ENCODE measurements around the gene TDRKH. TPM values are rescaled to one million over a fixed set of nuclear protein-coding genes. Genes with fewer than 3 reads are reported as not detected.

The TDRKH gene
- total and polyA plus RNA-seq, 2 experiments from 2014 or later = 7.8 to 12.9 TPM

- H3K27me3 ChIP-seq = no peaks in the 10 kb centered on the region
- H3K36me3 ChIP-seq = no peaks in the 10 kb centered on the region
- H3K27ac ChIP-seq = no peak overlapping the region
- no peak for TF ChIP-seq CTCF (IDR thresholded peaks at IDR 0.05; ENCODE audit: low read depth, low read length)
- H3K4me3 ChIP-seq = no peak overlapping the region
- no peaks in the 10 kb centered on the region for H3K4me1 ChIP-seq (ENCODE audit: low read depth)
- no peaks in the 10 kb centered on the region for H3K9me3 ChIP-seq (ENCODE audit: low read depth)
- DNase-seq (ENCODE audit: low read depth in 1 of 2, low spot score in 1 of 2) = peak; percentile 71 to 84
These were observed 38.6 kb upstream of the TDRKH start for GRCh38 chr1:151828921-151829320.

DNA sequence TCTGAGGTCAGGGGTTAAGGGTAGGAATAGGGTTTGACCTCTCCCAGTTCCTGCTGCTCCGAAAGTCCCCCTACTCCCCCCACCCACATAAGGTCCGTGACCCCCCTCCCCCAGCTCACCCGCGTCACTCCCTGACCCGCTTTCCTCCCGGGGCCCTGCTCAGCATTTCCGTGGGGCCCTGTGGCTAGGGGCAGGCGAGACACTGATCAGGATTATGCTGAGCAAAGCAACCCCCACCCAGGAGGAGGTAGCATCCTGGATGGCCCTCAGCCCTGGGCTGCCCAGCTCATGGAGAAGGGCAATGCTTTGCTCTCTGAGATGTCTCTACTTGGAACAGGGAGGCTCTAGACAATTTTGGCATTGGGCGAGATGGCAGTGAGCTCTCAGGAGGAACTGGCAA, 37.6 kb upstream of the TDRKH start:
- no peak for DNase-seq (ENCODE audit: low read depth in 1 of 2, low spot score in 1 of 2)
- Histone ChIP-seq H3K4me3 (no peak overlapping the region), H3K4me1 (ENCODE audit: low read depth) (no peaks in the 10 kb centered on the region), H3K9me3 (ENCODE audit: low read depth) (no peaks in the 10 kb centered on the region), H3K27ac (no peak overlapping the region), H3K36me3 (no peaks in the 10 kb centered on the region), H3K27me3 (no peaks in the 10 kb centered on the region)
- TF ChIP-seq CTCF (IDR thresholded peaks at IDR 0.05; ENCODE audit: low read depth, low read length) = no peak

GRCh38 chr1:151825751-151826660, 35.7 kb upstream of the TDRKH start:
- Histone ChIP-seq H3K9me3 (ENCODE audit: low read depth) (no peaks in the 10 kb centered on the region), H3K4me3 (no peak overlapping the region), H3K4me1 (ENCODE audit: low read depth) (no peaks in the 10 kb centered on the region), H3K27me3 (no peaks in the 10 kb centered on the region), H3K36me3 (no peaks in the 10 kb centered on the region), H3K27ac (no peak overlapping the region)
- DNase-seq (ENCODE audit: low read depth in 1 of 2, low spot score in 1 of 2) = no peak
- no peak for TF ChIP-seq CTCF (IDR thresholded peaks at IDR 0.05; ENCODE audit: low read depth, low read length)

DNA sequence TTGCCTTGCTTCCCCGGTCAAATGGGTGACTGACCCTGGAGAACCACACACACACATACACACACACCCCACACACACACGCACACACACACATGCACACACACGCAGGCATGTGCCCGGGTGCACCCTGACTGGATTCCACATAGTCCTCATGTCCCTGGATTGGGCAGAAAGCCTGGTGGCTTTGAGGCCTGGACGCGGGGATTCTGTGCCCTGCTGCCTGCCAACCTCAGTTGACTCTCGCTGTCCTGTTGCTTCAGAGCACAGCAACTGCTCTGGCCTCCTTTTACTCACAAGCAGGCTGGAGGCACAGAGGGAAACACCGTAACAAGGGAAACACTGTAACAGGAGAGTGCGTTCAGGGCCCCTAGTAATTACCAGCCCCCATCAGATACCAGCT, 34.9 kb upstream of the TDRKH start:
- no peak for TF ChIP-seq CTCF (IDR thresholded peaks at IDR 0.05; ENCODE audit: low read depth, low read length)
- Histone ChIP-seq H3K27me3 (no peaks in the 10 kb centered on the region), H3K27ac (no peak overlapping the region), H3K9me3 (ENCODE audit: low read depth) (no peaks in the 10 kb centered on the region), H3K4me3 (no peak overlapping the region), H3K36me3 (no peaks in the 10 kb centered on the region), H3K4me1 (ENCODE audit: low read depth) (no peaks in the 10 kb centered on the region)
- DNase-seq (ENCODE audit: low read depth in 1 of 2, low spot score in 1 of 2) = no peak

GRCh38 chr1:151823175-151823574, 32.9 kb upstream of the TDRKH start:
- Histone ChIP-seq H3K36me3 (no peaks in the 10 kb centered on the region), H3K27me3 (no peaks in the 10 kb centered on the region), H3K4me3 (no peak overlapping the region), H3K4me1 (ENCODE audit: low read depth) (no peaks in the 10 kb centered on the region), H3K9me3 (ENCODE audit: low read depth) (no peaks in the 10 kb centered on the region), H3K27ac (no peak overlapping the region)
- TF ChIP-seq CTCF (IDR thresholded peaks at IDR 0.05; ENCODE audit: low read depth, low read length) = no peak
- no peak for DNase-seq (ENCODE audit: low read depth in 1 of 2, low spot score in 1 of 2)
